Raji (cell line): ENCODE results near the gene LTC4S.
A peak's percentile ranks its signal among the peaks of the same experiment; 100 is the strongest.

ENCODE experiments used
- POLR2A ChIP-seq: IDR thresholded peaks from 2 replicates; pipeline ENCODE4 v1.6.1; 2011; ENCODE audit warnings: low read depth, low read length, control low read depth; ENCODE audit not compliant: insufficient read depth

Gene LTC4S

DNA sequence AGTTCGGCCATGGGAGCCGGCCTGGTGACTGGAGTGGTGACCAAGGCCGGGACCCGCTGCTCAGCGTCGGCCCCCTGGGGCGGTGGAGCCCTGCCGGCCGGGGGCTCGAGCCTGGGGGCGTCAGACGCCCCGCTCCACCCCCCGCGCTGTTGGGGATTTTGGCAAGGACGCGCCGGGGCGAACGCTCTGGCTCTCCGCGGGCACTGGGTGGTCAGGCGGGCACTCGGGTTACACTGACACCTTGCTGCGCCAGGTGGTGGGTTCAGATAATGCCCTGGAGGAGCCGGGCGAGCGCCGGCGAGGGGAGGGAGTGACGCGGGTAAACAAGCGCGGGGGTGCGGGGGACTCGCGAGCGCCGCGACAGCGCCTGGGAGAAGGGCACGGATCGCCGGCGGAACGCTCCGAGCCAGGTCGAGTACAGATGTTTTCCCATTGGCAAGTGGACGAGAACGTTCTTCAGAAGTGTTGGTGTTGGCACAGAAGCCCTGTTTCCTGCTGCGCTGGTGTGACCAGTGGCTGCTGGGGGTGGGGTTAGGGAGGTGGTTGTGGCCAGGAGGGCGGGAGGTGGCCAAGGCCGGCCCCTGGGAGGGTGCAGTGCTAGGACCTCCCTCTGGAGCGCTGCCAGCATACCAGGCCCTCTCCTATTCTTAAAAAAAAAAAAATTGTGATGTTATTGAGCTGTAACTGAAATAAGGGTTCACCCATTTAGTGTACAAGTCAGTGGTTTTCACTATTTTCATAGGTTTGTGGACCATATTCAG lies 27.7 kb downstream of the LTC4S start:
- peak; percentile 91 for TF ChIP-seq POLR2A

DNA sequence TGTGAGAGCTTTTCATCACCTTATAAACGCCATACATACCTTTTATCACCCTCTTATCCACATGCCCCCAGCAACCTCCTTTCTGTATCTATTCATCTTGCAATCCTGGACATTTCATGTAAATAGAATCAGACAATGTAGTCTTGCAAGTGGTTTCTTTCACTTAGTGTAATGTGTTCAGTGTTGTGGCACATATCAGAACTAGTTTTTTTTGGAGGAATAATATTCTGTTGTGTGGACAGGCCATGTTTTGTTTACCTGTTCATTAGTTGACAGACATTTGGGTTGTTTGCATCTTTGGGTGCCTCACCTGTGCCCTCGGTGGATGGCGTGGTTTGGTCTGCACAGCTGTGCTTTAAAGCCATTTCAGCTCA lies 28.3 kb downstream of the LTC4S start:
- TF ChIP-seq POLR2A, result no peak

DNA sequence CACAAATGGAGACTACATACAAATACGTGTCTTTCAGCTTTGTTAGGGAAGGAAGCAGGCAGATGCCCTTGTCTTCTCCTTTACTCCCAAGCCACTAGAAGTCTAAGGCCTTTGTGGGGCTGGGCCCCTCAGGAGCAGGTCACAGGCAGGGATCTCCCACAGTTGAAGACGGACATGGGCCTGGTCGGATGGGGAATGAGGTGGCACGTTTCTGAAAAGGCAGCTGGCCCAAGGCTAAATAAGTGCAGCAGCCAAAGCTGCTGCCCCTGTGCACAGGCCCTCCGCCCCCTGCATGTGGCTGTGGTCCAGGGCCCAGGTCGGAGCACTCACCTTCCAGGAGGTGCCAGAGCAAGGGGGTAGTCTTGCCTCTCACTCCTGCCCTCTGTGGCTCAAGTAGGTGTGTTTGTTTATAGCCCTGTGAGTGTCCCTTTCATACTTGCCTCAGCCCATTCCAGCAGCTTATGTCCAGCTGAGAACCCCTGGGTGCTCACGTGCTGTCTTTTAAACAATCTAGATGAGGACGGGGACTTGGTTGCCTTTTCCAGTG lies 28.7 kb downstream of the LTC4S start:
- TF ChIP-seq POLR2A, result no peak

DNA sequence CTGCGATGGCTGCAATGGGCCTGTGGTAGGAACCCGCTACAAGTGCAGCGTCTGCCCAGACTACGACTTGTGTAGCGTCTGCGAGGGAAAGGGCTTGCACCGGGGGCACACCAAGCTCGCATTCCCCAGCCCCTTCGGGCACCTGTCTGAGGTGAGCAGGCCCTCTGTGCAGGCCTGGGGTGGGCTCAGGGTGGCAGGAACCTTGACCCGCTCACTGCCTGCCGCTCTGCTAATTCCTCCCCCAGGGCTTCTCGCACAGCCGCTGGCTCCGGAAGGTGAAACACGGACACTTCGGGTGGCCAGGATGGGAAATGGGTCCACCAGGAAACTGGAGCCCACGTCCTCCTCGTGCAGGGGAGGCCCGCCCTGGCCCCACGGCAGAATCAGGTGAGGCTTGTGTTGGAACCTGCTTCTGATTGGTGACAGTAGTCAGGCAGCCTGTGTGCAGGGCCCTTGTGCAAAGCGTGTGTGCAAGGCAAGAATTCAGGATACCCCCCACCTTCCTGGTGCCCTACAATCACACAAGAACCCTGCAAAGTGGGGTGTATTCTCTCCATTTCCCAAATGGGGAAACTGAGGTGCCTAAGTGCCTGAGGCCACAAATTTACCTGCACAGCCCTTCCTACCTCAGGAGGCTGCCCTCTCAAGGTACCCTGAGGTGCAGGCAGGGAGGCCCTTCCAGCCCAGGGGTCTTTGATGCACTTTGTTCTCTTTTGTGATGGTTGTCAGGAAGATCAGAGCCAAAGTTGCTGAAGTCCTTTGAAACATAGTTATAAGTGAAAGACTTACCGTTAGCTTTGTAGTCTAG lies 30.4 kb downstream of the LTC4S start:
- TF ChIP-seq POLR2A, result no peak

DNA sequence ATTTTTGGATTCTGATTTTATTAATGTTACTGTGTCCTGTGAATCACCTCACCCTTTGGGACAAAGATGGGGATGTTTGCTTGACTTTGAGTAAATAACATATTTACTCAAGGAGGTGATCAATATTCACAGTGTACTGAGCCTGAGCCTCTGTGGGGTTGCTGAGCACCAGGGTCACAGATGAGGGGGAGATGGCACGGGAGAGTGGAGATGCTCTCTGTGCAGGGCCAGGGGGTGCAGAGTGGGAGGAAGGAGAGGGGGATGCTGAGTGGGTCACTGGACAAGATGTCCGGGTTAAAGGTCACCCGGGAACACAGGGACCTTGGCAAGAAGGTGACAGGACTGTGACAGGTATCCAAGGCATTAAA lies 30.9 kb downstream of the LTC4S start:
- no peak for TF ChIP-seq POLR2A

DNA sequence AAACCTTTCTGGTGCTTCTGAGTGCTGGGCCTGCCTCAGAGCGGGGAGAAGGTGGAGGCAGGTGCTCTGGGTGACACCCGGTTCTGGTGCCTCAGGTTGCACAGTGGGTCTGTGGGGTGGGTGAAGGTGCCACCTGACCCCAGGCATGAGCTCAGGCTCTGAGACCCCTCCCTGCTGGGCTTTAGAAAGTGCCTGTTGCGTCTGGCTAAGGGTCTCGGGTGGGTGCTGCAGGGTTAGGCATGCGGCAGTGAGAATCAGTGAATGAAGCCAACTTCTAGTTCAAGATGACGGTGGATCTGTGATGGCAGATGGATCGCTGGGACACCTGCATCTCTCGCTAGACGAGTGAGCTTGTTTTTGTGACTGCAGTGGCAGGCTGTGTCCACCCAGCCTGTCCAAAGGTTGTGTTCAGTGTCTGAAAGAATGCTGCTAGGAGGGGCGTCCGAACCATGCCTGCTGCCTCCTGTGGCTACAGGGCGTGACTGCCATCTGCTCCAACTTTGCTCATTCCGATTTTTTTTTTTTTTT lies 31.9 kb downstream of the LTC4S start:
- TF ChIP-seq POLR2A, result no peak

DNA sequence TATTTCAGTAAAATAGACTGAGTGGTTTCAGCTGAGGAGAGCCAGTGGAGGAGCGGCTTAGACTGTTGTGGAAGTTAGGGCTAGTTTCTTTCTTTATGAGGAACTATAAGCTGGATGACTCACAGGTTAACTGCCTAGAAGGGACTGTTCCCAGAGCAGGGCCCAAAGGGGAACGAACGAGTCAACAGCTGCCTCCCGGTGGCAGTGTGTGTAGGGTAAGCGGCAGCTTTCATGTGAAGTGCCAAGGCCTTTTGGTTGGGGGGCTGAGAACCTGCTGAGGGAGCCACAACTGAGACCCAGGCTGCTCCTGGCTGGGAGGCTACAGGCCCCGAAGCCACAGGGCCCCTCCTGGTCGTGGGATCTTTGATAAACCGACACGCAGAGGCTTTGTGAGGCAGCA lies 33.9 kb downstream of the LTC4S start:
- TF ChIP-seq POLR2A, result no peak

DNA sequence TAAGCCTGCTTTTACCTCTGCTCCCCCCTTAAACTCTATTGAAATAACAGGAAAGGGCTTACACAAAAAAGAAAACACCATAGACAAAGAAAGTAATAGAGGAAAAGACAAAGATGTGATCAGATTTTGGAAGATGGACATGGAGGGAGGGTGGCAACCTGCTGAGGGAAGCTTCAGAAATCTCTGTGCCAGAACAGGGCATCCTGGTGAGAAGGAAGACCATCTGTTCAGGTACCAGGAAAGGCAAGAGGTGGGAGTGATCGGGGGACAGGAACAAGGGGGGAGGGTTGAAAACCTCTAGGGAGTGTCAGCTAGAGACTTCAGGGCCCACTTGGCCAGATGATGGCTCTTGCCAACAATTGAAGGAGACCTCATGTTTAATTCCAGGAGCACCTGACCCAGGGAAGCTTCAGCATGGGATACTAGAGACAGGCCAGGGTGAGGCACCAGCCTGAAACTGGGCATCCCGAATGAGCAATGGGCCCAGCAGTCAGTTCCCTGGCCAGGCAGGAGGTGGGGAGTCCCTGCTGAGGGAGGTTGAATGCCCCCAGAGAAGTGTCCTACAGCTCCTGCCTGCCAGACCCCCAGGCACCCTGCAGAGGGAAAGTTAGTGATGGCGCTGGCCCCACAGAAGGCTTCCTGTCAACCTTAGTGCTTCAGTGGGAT lies 35.1 kb downstream of the LTC4S start:
- TF ChIP-seq POLR2A, result no peak

DNA sequence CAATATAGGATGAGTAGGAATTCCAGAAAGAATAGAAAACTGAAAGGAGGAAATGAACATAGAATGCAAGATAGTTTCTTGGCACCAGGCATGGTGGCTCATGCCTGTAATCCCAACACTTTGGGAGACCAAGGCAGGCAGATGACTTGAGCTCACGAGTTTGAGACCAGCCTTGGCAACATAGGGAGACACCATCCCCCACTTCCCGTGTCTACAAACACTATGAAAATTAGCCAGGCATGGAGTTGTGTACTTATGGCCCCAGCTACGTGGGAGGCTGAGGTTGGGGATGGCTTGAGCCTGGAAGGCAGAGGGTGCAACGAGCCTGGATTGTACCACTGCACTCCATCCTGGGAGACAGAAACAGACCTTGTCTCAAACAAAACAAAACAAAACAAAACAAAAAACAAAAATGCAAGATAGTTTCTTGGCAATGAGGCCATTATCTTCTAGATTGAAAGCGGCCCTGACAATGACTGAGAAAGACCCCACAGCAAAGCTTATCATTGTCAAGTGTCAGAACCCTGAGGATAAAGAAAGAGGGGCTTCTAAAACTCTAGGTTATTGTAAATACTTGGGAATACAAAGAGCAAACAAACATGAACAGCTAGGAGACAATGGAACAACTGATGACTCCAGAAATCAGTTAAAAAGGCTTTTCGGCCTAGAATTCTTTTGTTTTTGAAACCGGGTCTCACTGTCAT lies 36.1 kb downstream of the LTC4S start:
- TF ChIP-seq POLR2A, result no peak

DNA sequence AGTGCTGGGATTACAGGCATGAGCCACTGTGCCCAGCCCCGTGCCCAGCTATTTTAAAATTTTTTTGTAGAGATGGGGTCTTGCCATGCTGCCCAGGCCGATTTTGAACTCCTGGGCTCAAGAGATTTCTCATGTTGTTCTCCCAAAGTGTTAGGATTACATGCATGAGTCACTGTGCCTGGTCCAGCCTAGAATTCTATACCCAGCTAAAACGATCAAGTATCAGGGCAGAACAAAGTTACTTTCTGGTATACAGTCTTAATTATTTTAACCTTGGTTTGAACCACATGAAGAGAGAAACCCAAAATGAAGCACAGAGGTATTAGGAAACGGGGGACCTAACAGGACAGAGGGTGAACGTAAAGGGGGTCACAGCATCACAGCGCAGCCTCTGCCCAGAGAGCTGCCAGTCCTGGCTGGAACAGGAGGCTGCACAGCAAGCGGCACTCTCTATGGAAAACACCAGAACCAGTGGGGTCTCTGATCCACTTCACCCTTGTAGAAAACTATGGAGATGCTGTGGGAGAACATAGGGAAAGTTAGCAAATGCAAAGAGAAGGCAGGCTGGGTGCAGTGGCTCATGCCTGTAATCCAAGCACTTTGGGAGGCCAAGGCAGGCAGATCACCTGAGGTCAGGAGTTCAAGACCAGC lies 37.2 kb downstream of the LTC4S start:
- no peak for TF ChIP-seq POLR2A

DNA sequence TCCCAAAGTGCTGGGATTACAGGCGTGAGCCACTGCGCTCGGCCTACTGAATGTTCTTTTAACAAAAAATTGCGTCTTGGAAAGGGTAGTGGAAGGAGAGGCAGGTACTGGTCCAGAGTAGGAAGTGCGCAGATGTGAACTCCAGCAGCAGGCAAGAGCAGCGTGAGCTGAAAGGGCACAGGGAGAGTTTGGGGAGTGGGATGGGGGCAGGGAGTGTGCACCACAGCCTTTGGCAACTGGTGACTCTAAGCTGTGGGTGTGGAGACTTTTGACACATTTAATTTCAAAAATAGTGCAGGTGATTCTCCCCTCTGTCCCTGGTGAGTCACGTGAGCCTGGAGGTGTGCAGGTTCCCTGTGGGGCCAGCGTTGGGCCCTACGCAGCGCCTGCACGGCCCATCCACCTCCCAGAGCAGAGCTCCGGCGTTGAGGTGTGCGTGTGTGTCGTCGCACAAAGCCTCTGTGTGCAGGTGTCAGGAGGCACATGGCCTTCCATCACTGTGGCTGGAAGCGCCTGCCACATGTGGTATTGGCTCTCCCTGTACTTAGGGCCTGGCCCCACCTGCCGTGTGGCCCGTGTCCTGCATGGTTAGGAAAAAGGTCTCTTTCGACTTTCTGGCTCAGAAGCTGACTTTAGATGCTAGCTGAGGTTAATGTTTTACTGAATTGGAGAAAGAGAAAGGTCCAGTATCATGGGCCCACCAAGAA lies 38.4 kb downstream of the LTC4S start:
- no peak for TF ChIP-seq POLR2A

DNA sequence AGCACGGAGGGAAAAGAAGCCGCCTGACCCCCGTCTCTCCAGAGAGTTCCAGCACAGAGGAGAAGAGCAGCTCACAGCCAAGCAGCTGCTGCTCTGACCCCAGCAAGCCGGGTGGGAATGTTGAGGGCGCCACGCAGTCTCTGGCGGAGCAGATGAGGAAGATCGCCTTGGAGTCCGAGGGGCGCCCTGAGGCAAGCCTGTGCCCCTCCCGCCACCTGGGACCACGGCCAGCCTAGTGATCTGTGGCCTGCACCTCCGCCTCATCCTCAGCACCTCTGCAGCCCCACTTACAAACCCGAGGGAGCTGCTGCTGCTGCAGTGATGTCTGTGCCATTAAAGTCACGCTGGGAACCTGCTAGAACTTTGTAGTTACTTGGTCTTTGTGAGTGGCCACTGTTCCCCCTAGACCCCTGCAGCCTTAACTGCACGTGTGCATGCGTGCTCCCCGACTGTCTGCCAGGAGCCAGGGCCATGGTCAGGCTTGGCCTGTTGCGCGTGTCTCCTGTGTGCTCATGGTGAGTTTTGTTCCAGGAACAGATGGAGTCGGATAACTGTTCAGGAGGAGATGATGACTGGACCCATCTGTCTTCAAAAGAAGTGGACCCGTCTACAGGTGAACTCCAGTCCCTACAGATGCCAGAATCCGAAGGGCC lies 39.4 kb downstream of the LTC4S start:
- no peak for TF ChIP-seq POLR2A

DNA sequence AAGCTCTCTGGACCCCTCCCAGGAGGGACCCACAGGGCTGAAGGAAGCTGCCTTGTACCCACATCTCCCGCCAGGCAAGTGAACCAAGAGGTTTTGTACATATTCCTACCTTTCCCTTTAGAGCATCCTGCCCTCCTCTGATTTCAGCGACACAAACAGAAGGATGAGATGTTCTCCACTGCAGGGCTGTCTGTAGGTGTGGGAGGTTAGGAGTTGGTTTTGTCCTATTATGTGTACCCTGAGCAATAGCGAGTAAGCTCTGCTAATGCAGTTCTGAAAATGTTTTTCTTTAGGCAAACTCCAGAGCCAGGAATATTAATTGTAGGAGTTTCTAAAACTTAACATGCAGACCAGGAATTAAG lies 39.9 kb downstream of the LTC4S start:
- no peak for TF ChIP-seq POLR2A
